Nephron progenitor cell (in vitro differentiated cells): Measurements from ENCODE around the gene SNRK.

Experiments used
- DNase-seq: peaks from one replicate; pipeline ENCODE4 v3.0.0; 2021
- H3K27ac Mint-ChIP-seq: 2 replicates; pipeline ENCODE4 v1.8.0; 2021; ENCODE audit warnings: mild to moderate bottlenecking, moderate library complexity, mixed read lengths
- H3K27me3 Mint-ChIP-seq: 2 replicates; pipeline ENCODE4 v1.8.0; 2021; ENCODE audit warnings: mild to moderate bottlenecking, low read depth, mixed read lengths; ENCODE audit not compliant: poor library complexity
- H3K36me3 Mint-ChIP-seq: 2 replicates; pipeline ENCODE4 v1.8.0; 2021; ENCODE audit warnings: low read depth, mixed read lengths
- H3K4me1 Mint-ChIP-seq: 2 replicates; pipeline ENCODE4 v1.8.0; 2021; ENCODE audit warnings: mixed read lengths
- H3K4me3 Mint-ChIP-seq: 2 replicates; pipeline ENCODE4 v1.8.0; 2021; ENCODE audit warnings: mild to moderate bottlenecking, moderate library complexity, mixed read lengths
- H3K9me3 Mint-ChIP-seq: 2 replicates; pipeline ENCODE4 v1.8.0; 2021; ENCODE audit warnings: mild to moderate bottlenecking, moderate library complexity, mixed read lengths
- CTCF ChIP-seq: fragments of 200-600 bp; sonication (generic); IDR thresholded peaks from 2 replicates; pipeline ENCODE4 v1.5.0; 2021; ENCODE audit warnings: antibody characterized with exemption

SNRK gene

GRCh38 chr3:43399034-43399433, 112.7 kb downstream of the SNRK start:
- no peaks in the 10 kb centered on the region for H3K36me3 Mint-ChIP-seq
- H3K4me1 Mint-ChIP-seq, result peaks cover 5% of the 10 kb centered on the region
- H3K4me3 Mint-ChIP-seq, result no peak overlapping the region
- no peaks in the 10 kb centered on the region for H3K9me3 Mint-ChIP-seq
- TF ChIP-seq CTCF, result no peak
- no peak for DNase-seq
- no peaks in the 10 kb centered on the region for H3K27me3 Mint-ChIP-seq
- H3K27ac Mint-ChIP-seq, result no peak overlapping the region

GRCh38 chr3:43400167-43400566, 113.8 kb downstream of the SNRK start:
- H3K4me1 Mint-ChIP-seq, result peaks cover 3% of the 10 kb centered on the region
- no peak overlapping the region for H3K4me3 Mint-ChIP-seq
- TF ChIP-seq CTCF, result no peak
- no peaks in the 10 kb centered on the region for H3K27me3 Mint-ChIP-seq
- H3K9me3 Mint-ChIP-seq, result no peaks in the 10 kb centered on the region
- no peaks in the 10 kb centered on the region for H3K36me3 Mint-ChIP-seq
- no peak for DNase-seq
- no peak overlapping the region for H3K27ac Mint-ChIP-seq
